HEK293 (cell line): ENCODE data around the gene FBL.
"Not testable (repeated sequence)": the region's sequence is repeated elsewhere in the genome, so short reads cannot be mapped to it uniquely, and the experiment has no call there.

Experiments used
- CTCF ChIA-PET: fragments of 350-600 bp; formaldehyde crosslinking; extraction: SDS; loops from one replicate; lab custom pipeline; 2021; ENCODE audit warnings: antibody characterized with exemption; lab: Yijun Ruan, JAX
- POLR2A ChIA-PET: fragments of 300-600 bp; formaldehyde crosslinking; extraction: SDS; loops from one replicate; lab custom pipeline; 2020; ENCODE audit warnings: antibody characterized with exemption, inconsistent platforms; lab: Yijun Ruan, JAX
- H3K27ac ChIP-seq: fragments of 200-500 bp; sonication (Bioruptor generic); 2 replicates; pipeline ENCODE4 v1.5.1; 2014; ENCODE audit warnings: low read depth, low read length, control low read depth, inconsistent platforms; ENCODE audit errors: extremely low read depth
- H3K36me3 ChIP-seq, 2 experiments: fragments of 200-500 bp in 1 of 2; sonication (Bioruptor generic) in 1 of 2; 1 replicate in 1 of 2; 2 replicates in 1 of 2; pipeline ENCODE4 v1.5.1; 2014 to 2017; ENCODE audit warnings: inconsistent platforms in 2 of 2, low read length in 2 of 2; ENCODE audit not compliant: control insufficient read depth in 2 of 2, insufficient read depth in 1 of 2
- H3K4me1 ChIP-seq: fragments of 200-500 bp; sonication (Bioruptor generic); 2 replicates; pipeline ENCODE4 v1.5.1; 2014; ENCODE audit warnings: mild to moderate bottlenecking, low read length, inconsistent platforms; ENCODE audit not compliant: control insufficient read depth, insufficient read depth
- H3K4me3 ChIP-seq: 2 replicates; pipeline ENCODE4 v1.5.1; 2011; ENCODE audit warnings: low read depth, mild to moderate bottlenecking, control low read depth, low read length, moderate library complexity
- H3K9me3 ChIP-seq: fragments of 200-500 bp; sonication (Bioruptor generic); 2 replicates; pipeline ENCODE4 v1.5.1; 2014; ENCODE audit warnings: low read depth, low read length, inconsistent platforms; ENCODE audit not compliant: control insufficient read depth, insufficient read depth
- HOXA7 ChIP-seq: sonication (generic); formaldehyde crosslinking; IDR thresholded peaks from 2 replicates; pipeline ENCODE4 v1.8.1; 2022; ENCODE audit warnings: missing genetic modification reagents, borderline replicate concordance
- KLF8 ChIP-seq: fragments of 450-650 bp; formaldehyde crosslinking; IDR thresholded peaks from 2 replicates; pipeline ENCODE4 v1.5.1; 2016; ENCODE audit warnings: missing biosample characterization, missing genetic modification characterization
- ZFP41 ChIP-seq: fragments of 450-650 bp; formaldehyde crosslinking; IDR thresholded peaks from 2 replicates; pipeline ENCODE4 v1.5.1; 2016; ENCODE audit warnings: missing biosample characterization, missing genetic modification characterization, borderline replicate concordance
- ZNF239 ChIP-seq: fragments of 450-650 bp; formaldehyde crosslinking; IDR thresholded peaks from 2 replicates; pipeline ENCODE4 v1.5.1; 2016; ENCODE audit warnings: missing biosample characterization, missing genetic modification characterization
- ZNF311 ChIP-seq: fragments of 450-650 bp; formaldehyde crosslinking; IDR thresholded peaks from 2 replicates; pipeline ENCODE4 v1.5.1; 2017; ENCODE audit warnings: missing biosample characterization, missing genetic modification characterization, borderline replicate concordance
- ZNF335 ChIP-seq: fragments of 450-650 bp; formaldehyde crosslinking; conservative IDR thresholded peaks from 2 replicates; pipeline ENCODE4 v1.5.1; 2016; ENCODE audit warnings: missing biosample characterization, missing genetic modification characterization
- ZNF366 ChIP-seq: fragments of 450-650 bp; formaldehyde crosslinking; conservative IDR thresholded peaks from 2 replicates; pipeline ENCODE4 v1.5.1; 2016; ENCODE audit warnings: missing biosample characterization, missing genetic modification characterization
- ZNF404 ChIP-seq: fragments of 450-650 bp; formaldehyde crosslinking; IDR thresholded peaks from 2 replicates; pipeline ENCODE4 v1.5.1; 2017; ENCODE audit warnings: missing biosample characterization, missing genetic modification characterization
- ZNF791 ChIP-seq: fragments of 450-650 bp; formaldehyde crosslinking; IDR thresholded peaks from 2 replicates; pipeline ENCODE4 v1.5.1; 2016; ENCODE audit warnings: missing biosample characterization, missing genetic modification characterization
- TF ChIP-seq, protein P1 (sequence below): fragments of 450-650 bp; formaldehyde crosslinking; IDR thresholded peaks from 2 replicates; pipeline ENCODE4 v1.5.1; 2016; ENCODE audit warnings: missing biosample characterization, missing genetic modification characterization
- TF ChIP-seq, protein P2 (sequence below): fragments of 450-650 bp; formaldehyde crosslinking; IDR thresholded peaks from 2 replicates; pipeline ENCODE4 v1.5.1; 2016; ENCODE audit warnings: missing biosample characterization, missing genetic modification characterization
- TF ChIP-seq, protein P3 (sequence below): sonication (generic); formaldehyde crosslinking; IDR thresholded peaks from 2 replicates; pipeline ENCODE4 v1.8.1; 2022; ENCODE audit warnings: mild to moderate bottlenecking, moderate library complexity, missing genetic modification reagents

FBL gene

DNA sequence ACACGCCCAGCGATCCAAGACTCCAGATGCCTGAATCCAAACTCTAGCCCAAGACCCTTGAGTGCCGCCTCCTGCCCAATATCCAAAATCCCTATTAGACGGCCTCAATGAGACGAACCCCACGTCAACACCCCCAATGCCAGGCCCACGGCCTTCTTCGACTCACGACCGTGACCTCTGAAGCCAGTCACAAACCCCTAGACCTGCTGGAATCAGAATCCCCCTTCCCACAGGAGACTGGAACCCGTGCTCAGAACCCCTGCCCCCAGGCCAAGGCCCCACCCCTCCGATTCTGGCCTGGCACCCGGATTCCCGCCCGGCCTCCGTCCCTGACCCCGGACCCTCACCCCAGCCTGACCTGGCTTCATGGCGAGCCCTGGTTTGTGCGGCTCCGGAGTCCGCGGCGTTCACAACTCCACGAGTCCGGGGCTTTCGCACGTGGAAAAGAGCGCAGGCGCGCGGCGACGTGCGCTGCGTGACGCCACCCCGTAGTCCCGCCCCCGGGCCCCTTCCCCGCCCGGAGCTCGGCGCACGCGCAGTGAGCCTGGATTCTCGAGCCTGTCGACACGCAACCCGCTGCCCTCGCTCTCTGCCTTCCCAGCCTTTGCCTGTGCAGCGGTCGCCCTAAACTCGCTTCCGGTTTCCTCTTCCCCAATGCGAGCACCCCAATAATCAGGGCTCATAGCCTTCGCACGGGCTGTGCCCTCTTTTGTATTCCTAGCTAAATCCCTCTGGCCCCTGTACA is at the start of gene FBL (continued):
- TF ChIP-seq ZNF239 (tag by site-specific recombination), result peak; percentile 29
- 0 out of 2 replicates have a peak, but pooled peaks have one; percentile 7 for TF ChIP-seq ZNF404
- TF ChIP-seq ZFP41 (tag by site-specific recombination), result 0 out of 2 replicates have a peak, but pooled peaks have one; percentile 37
- TF ChIP-seq, protein P1, sequence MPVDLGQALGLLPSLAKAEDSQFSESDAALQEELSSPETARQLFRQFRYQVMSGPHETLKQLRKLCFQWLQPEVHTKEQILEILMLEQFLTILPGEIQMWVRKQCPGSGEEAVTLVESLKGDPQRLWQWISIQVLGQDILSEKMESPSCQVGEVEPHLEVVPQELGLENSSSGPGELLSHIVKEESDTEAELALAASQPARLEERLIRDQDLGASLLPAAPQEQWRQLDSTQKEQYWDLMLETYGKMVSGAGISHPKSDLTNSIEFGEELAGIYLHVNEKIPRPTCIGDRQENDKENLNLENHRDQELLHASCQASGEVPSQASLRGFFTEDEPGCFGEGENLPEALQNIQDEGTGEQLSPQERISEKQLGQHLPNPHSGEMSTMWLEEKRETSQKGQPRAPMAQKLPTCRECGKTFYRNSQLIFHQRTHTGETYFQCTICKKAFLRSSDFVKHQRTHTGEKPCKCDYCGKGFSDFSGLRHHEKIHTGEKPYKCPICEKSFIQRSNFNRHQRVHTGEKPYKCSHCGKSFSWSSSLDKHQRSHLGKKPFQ, result no peak
- 0 out of 2 replicates have a peak, but pooled peaks have one; percentile 47 for TF ChIP-seq ZNF791 (tag by site-specific recombination)
- no peak for TF ChIP-seq HOXA7 (CRISPR knock-in tag)
- TF ChIP-seq, protein P2, sequence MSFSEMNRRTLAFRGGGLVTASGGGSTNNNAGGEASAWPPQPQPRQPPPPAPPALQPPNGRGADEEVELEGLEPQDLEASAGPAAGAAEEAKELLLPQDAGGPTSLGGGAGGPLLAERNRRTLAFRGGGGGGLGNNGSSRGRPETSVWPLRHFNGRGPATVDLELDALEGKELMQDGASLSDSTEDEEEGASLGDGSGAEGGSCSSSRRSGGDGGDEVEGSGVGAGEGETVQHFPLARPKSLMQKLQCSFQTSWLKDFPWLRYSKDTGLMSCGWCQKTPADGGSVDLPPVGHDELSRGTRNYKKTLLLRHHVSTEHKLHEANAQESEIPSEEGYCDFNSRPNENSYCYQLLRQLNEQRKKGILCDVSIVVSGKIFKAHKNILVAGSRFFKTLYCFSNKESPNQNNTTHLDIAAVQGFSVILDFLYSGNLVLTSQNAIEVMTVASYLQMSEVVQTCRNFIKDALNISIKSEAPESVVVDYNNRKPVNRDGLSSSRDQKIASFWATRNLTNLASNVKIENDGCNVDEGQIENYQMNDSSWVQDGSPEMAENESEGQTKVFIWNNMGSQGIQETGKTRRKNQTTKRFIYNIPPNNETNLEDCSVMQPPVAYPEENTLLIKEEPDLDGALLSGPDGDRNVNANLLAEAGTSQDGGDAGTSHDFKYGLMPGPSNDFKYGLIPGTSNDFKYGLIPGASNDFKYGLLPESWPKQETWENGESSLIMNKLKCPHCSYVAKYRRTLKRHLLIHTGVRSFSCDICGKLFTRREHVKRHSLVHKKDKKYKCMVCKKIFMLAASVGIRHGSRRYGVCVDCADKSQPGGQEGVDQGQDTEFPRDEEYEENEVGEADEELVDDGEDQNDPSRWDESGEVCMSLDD (tag by site-specific recombination), result peak; percentile 65
- TF ChIP-seq, protein P3, sequence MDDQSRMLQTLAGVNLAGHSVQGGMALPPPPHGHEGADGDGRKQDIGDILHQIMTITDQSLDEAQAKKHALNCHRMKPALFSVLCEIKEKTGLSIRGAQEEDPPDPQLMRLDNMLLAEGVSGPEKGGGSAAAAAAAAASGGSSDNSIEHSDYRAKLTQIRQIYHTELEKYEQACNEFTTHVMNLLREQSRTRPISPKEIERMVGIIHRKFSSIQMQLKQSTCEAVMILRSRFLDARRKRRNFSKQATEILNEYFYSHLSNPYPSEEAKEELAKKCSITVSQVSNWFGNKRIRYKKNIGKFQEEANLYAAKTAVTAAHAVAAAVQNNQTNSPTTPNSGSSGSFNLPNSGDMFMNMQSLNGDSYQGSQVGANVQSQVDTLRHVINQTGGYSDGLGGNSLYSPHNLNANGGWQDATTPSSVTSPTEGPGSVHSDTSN (CRISPR knock-in tag), result 0 out of 2 replicates have a peak, but pooled peaks have one; percentile 47
- TF ChIP-seq ZNF335 (tag by site-specific recombination), result peak; percentile 98
- TF ChIP-seq KLF8 (tag by site-specific recombination), result no peak

DNA sequence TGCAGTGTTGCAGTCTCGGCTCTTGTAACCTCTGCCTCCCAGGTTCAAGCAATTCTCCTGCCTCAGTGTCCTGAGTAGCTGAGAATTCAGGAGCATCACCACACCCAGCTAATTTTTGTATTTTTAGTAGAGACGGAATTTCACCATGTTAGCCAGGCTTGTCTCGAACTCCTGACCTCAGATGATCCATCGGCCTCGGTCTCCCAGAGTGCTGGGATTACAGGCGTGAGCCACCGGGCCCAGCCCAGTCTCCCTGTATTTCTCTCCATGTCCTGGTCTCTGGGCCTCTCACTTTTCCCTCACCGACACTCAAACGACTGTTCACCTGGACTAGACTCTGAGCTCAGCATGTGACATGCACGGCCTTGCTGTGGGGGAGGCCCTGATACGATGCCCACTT is 48.9 kb upstream of the FBL start:
- H3K9me3 ChIP-seq, POLR2A ChIA-PET, H3K4me1 ChIP-seq, H3K36me3 ChIP-seq, H3K4me3 ChIP-seq, H3K27ac ChIP-seq: not testable (repeated sequence)
- CTCF ChIA-PET, result interaction anchor here (0.6 kb wide), 1 partner anchor 385 kb away, joined by 3 read pairs; no protein-coding TSS in a partner anchor

DNA sequence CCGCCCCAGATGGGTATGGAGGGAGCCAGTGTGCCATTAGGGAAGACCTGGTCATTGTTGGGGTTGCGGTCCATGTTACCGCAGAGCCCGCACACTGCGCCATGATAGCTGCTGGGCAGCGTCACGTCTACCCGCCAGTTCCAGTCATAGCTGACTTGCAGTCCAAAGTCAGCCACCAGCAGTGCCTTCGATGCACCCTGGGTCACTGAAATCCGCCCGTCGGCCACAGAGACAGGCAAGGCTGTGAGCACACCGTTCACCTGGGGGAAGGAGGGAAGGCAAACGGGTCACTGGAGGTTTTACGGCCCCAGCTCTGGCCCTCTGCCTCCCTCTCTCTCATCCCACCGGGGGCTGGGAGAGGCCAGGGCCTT is 48.0 kb upstream of the FBL start:
- H3K27ac ChIP-seq, H3K4me1 ChIP-seq, H3K36me3 ChIP-seq, H3K4me3 ChIP-seq, POLR2A ChIA-PET, H3K9me3 ChIP-seq: not testable (repeated sequence)
- CTCF ChIA-PET, result interaction anchor here (1.2 to 1.4 kb wide), 2 partner anchors 16 to 77 kb away, joined by 3 to 9 read pairs; partner anchors contain the start of gene PSMC4

DNA sequence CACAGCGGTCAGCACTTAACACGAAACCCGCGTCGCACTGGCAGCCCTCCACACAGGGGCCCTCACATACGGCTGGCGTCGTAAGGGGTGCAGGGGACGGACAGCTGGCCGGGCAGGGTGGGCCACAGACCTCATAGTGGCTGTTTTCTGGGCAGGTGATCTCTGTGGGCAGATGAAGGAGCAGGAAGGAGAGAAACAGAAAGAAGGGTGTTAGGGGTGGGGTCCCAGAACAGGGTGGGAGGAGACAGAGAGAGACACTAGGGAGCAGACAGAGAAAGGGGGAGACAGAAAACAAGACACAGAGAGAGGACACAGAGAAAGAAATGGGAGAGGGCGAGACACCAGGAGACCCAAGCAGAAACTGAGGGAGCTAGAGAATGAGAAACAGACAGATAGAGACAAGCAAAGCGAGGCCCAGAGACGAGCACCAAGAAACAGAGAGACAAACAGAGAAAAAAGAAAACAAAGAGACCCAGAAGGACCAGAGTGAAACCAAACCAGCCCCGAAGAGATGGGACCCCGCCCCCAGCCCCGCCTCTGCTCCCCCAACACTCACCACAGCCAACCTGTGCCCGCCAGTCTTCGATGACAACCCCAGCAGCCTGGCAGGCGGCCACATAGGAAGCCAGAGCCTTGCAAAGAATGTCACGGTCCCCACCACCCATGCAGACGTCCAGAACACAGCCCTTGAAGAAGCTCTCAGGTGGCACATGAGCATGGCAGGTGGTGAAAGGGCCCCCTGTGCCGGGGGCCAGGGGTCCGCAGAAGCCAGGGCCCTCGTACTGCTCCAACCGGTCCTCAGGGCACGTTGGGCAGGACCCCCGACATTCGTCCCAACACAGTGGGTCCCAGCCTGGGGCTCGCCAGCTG is 47.4 kb upstream of the FBL start:
- CTCF ChIA-PET, result interaction anchor here (1.2 to 1.4 kb wide), 2 partner anchors 16 to 77 kb away, joined by 3 to 9 read pairs; partner anchors contain the start of gene PSMC4
- H3K27ac ChIP-seq, POLR2A ChIA-PET: not testable (repeated sequence)

DNA sequence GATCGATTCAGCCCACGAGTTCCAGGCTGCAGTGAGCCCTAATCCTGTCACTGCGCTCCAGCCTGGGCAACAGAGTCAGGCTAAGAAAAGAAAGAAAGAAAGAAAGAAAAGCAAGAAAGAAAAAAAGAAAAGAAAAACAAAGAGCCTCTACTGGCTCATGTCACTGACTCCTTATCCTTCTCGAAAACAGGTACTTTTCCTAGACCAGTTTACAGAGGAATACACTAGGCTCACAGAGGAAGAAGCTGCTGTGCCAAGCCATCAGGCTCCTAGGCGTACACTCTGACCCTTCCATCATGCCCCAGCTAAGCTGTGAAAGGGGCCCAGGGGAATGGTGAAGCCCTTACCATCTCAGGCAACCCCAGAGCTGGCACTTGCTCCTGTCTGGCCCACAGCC is 46.3 kb upstream of the FBL start:
- POLR2A ChIA-PET, H3K4me3 ChIP-seq, H3K27ac ChIP-seq, H3K9me3 ChIP-seq, CTCF ChIA-PET, H3K4me1 ChIP-seq, H3K36me3 ChIP-seq: not testable (repeated sequence)

More for the DNA sequence above, 47.4 kb upstream of the FBL start:
- not testable (repeated sequence) for H3K9me3 ChIP-seq, H3K4me1 ChIP-seq, H3K36me3 ChIP-seq
- TF ChIP-seq ZNF366, result 0 out of 2 replicates have a peak, but pooled peaks have one; percentile 20
- peak; percentile 60; the same call in 1 of the 2 replicates for TF ChIP-seq ZNF311 (tag by site-specific recombination)
- TF ChIP-seq, all 188 proteins: peak for 2; not testable (repeated sequence) for 186
- not testable (repeated sequence) for H3K4me3 ChIP-seq
